ENCODE measurements around the gene FGF19.

Gene FGF19

GRCh38 chr11:69694781-69695180 is 9.0 kb downstream of the FGF19 start:
- Histone ChIP-seq H3K36me3 (ENCODE audit: control insufficient read depth, low read length) (no peaks in the 10 kb centered on the region), H3K9me2 (replicated peaks; ENCODE audit: control insufficient read depth, low read length) (no peaks in the 10 kb centered on the region), H3K4me2 (ENCODE audit: low read length) (no peak overlapping the region), H4K20me1 (ENCODE audit: control insufficient read depth, insufficient read depth, low read depth, low read length) (peaks cover 5% of the 10 kb centered on the region; the same call in 1 of the 2 replicates), H3K4me3 (ENCODE audit: low read length) (no peak overlapping the region), H3K27ac (ENCODE audit: low read depth, low read length) (no peak overlapping the region), H3F3A (ENCODE audit: control insufficient read depth, insufficient read depth) (no peaks in the 10 kb centered on the region; the same call in 1 of the 2 replicates), H3K4me1 (ENCODE audit: control insufficient read depth, low read length) (peaks cover 11% of the 10 kb centered on the region), H3K9me3 (ENCODE audit: control insufficient read depth, insufficient read depth, low read length) (no peaks in the 10 kb centered on the region), H3K79me2 (ENCODE audit: control insufficient read depth, low read length) (no peaks in the 10 kb centered on the region), H3K27me3 (ENCODE audit: control insufficient read depth, low read length) (peaks cover 17% of the 10 kb centered on the region)
- TF ChIP-seq CTCF (IDR thresholded peaks at IDR 0.05; ENCODE audit: low read depth, low read length, poor library complexity, severe bottlenecking), result no peak
- TF ChIP-seq EZH2phosphoT487 (IDR thresholded peaks at IDR 0.05; ENCODE audit: borderline replicate concordance, low read length), result no peak

GRCh38 chr11:69692422-69692821 is 11.4 kb downstream of the FGF19 start:
- Histone ChIP-seq H3K27ac (ENCODE audit: low read depth, low read length) (no peak overlapping the region), H3K36me3 (ENCODE audit: control insufficient read depth, low read length) (no peaks in the 10 kb centered on the region), H3K9me2 (replicated peaks; ENCODE audit: control insufficient read depth, low read length) (no peaks in the 10 kb centered on the region), H4K20me1 (ENCODE audit: control insufficient read depth, insufficient read depth, low read depth, low read length) (no peaks in the 10 kb centered on the region), H3K4me2 (ENCODE audit: low read length) (no peak overlapping the region), H3K4me3 (ENCODE audit: low read length) (no peak overlapping the region), H3K4me1 (ENCODE audit: control insufficient read depth, low read length) (no peaks in the 10 kb centered on the region), H3K79me2 (ENCODE audit: control insufficient read depth, low read length) (no peaks in the 10 kb centered on the region), H3K27me3 (ENCODE audit: control insufficient read depth, low read length) (peaks cover 10% of the 10 kb centered on the region; the same call in 1 of the 2 replicates), H3K9me3 (ENCODE audit: control insufficient read depth, insufficient read depth, low read length) (no peaks in the 10 kb centered on the region), H3F3A (ENCODE audit: control insufficient read depth, insufficient read depth) (no peaks in the 10 kb centered on the region)
- TF ChIP-seq CTCF (IDR thresholded peaks at IDR 0.05; ENCODE audit: low read depth, low read length, poor library complexity, severe bottlenecking) (no peak), EZH2phosphoT487 (IDR thresholded peaks at IDR 0.05; ENCODE audit: borderline replicate concordance, low read length) (no peak)

DNA sequence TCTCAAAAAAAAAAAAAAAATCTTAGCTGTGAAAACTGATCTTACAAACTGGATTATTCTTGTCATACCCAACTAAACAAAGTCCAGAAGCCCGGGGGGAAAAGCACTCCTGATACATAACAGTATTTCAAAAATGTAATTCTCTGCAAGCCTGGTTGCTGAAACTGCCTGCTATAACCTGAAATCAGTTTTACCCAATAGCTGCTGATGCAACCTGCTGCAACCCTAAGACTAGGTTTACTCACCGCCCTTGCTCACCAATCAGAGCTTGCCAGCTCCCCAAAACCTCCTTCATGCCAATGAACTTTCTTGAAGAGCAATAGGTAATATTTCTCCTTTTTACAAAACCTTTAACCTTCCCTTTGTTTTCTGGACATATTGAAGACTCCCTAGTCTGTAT is 12.4 kb downstream of the FGF19 start:
- no peaks in the 10 kb centered on the region for H3K9me2 ChIP-seq (replicated peaks; ENCODE audit: control insufficient read depth, low read length)
- no peaks in the 10 kb centered on the region for H3K4me1 ChIP-seq (ENCODE audit: control insufficient read depth, low read length)

More for the DNA sequence above, 12.4 kb downstream of the FGF19 start:
- no peak overlapping the region for H3K4me3 ChIP-seq (ENCODE audit: low read length)
- no peaks in the 10 kb centered on the region for H3K79me2 ChIP-seq (ENCODE audit: control insufficient read depth, low read length)
- H3K4me2 ChIP-seq (ENCODE audit: low read length), result no peak overlapping the region
- no peak for TF ChIP-seq EZH2phosphoT487 (IDR thresholded peaks at IDR 0.05; ENCODE audit: borderline replicate concordance, low read length)
- no peak for TF ChIP-seq CTCF (IDR thresholded peaks at IDR 0.05; ENCODE audit: low read depth, low read length, poor library complexity, severe bottlenecking)
- H3K9me3 ChIP-seq (ENCODE audit: control insufficient read depth, insufficient read depth, low read length), result no peaks in the 10 kb centered on the region
- no peak overlapping the region for H3K27ac ChIP-seq (ENCODE audit: low read depth, low read length)
- no peaks in the 10 kb centered on the region for H3F3A ChIP-seq (ENCODE audit: control insufficient read depth, insufficient read depth)
- no peaks in the 10 kb centered on the region for H3K36me3 ChIP-seq (ENCODE audit: control insufficient read depth, low read length)
- no peaks in the 10 kb centered on the region for H4K20me1 ChIP-seq (ENCODE audit: control insufficient read depth, insufficient read depth, low read depth, low read length)
- H3K27me3 ChIP-seq (ENCODE audit: control insufficient read depth, low read length), result peaks cover 7% of the 10 kb centered on the region; the same call in 1 of the 2 replicates

Data from DOHH2 (cell line).